Hematopoietic multipotent progenitor cell treated with erythropoietin and hydrocortisone succinate and interleukin-3 and kit ligand, for 15 days (in vitro differentiated cells): ENCODE data around the gene NT5DC3.

ENCODE experiments used
- DNase-seq: peaks from one replicate; pipeline ENCODE4 v3.0.0-alpha.2; 2015; ENCODE audit warnings: low spot score

The NT5DC3 gene

DNA sequence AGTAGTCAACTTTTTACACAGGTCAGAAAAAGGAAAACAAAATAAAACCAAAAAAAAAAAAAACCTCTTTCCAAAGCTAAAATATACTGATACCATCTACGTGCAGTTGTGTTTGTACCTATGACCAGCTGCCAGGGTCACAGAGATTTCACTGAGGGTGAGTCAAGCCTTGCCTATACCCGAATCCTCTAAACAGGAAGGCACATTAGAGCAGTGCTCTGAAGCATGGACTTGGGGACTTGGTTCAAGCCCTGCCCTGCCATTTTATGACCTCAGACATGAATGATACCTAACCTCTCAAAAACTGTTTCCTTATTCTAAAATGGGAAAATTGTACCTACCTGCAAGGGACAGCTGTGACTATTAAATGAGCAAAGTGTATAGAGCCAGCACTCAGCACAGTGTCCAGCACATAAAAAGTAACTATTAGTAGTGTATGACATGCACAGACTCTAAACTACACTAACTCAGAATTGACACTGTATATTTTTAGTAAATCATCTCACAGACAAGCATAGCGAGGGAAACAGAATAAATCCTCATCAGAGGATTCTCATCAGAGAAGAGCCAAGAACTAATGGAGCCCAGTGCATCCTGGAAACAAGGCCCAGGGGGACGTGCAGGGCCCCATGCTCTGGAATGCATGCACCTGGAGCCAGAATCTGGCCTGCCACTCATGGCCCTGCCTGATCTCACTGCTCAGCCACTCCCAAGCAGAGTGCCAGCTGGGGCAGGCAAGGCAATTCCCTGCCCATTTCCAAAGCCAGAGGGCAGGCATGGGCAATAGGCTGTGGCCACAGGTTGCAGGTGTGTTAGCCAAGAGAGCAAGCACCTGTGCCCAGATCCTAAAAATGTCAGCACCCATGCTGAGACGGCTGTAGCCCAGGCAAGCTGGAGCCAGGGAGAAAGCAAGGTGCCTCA is 57.0 kb downstream of the NT5DC3 start:
- DNase-seq: no peak

DNA sequence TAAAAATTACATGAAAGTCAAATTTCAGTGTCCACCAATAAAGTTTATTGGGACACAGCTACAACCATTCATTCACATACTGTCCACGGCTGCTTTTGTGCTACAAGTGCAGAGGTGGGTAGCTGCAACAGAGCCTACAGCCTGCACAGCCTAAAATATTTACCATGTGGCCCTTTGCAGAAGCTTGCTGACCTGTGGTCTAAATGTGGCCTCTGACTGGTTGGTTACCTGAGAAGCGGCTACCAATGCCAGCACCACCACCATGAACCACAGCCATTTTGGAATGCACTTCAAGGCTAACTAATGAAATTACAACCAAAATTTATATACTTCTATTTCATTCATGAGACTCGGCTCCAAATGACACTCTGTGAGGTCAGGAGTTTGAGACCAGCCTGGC is 58.6 kb downstream of the NT5DC3 start:
- DNase-seq: no peak

DNA sequence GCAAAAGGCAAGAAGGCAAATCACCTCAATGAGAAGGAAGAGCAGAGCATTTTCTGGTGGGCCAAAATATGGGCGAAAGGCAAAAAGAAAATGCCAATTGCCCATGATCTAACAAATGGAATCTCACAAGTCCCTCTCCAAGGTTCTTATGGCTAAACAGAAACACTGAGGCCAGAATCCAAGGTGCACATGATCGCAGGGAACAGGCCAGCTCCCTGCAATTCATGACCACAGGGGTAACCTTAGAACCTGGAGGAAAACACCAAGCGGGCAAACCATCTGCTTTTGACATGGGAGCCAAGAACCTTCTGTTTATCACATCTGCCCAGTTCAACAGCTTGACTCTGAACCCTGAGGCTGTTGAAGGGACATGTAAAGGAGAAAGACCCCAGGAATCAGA is 60.0 kb downstream of the NT5DC3 start:
- DNase-seq: no peak

DNA sequence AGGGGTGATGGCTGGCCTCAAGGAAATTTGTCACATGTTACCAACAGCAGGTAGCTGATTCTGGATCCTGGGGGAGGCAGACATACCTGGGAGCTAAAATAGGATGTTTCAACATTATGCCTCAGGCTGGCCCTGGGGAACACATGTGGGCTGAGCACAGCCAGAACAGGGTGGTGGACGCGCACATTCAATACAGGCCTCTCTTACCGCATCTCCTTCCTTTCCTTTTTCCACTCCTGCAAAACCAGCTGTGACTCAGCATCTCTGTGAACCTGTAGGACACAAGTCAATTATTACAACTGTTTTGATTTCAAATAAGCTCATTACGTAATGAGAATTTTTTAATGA is 61.0 kb downstream of the NT5DC3 start:
- no peak for DNase-seq

DNA sequence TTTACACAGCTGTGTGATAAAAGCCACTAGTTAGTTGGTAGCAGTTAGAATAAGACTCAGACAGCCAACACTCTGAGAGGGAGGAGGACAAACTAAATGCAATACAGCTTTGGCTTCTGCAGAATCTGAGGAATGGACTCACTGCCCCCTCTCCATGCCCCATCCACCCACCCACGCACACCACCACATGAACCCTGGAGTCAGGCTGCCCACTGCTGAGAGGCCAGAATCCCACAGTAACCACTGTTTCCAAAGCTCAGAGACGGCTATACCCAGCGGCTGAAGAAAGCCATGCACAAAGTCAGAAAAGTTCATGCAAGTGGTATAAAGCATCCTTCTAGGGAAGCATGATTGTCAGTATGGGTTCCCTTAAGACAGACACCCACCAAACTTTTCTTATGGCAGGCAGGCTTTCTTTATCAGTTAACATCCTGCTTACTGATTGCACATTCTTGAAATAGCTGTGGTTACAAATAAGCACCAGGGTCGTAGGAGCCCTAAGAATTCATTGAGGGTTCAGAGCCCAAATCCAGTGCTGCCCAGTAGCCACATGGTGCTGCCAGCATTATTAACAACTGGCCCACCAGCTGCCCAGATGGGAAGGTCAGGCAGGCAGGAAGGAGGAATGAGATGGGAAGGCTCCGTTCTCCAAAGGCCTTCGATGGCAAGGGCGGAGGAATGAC is 61.5 kb downstream of the NT5DC3 start:
- no peak for DNase-seq

DNA sequence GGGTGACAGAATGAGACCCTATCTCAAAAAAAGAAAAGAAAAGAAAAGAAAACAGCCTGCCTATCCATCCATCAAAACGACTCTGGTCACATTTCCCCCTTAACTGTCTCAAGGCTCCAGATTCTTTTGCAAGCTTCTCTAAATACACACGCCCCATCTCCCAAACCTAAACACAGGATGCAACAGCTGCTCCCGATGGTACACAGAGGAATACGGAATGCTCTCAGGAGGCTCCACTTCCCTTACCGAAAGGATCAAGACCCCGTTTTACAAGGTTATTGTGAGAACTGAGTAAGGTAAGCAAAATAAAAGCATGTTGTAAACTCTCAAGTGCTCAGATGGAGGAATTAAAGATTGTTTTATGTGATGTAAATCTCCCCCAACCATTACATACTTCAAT is 62.3 kb downstream of the NT5DC3 start:
- DNase-seq: no peak

DNA sequence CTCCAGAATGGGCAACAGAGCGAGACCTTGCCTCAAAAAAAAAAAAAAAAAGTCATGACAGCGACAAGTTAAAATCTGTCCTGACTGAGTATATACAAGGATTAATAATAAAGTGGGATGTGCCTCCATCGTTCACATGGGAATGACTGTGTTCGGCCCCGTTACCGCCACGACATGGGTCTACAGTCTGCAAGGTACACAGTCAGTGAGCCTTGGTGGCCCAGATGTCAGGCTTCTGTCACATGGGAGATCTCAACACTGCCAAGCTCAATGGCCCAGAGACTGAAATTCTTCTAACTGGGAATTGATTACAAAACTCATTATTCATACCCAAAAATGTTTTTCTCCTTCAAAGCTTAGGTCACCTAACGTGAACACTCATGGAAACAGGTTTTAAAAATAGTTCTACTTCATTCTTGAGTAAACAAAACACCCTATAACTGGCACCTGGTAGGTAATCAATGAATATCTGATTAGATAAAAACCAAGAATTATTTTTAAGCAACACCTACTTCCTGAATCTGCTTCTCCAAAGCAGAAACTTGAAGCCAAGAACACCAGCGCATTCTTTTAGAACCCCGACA is 66.0 kb downstream of the NT5DC3 start:
- DNase-seq: no peak

DNA sequence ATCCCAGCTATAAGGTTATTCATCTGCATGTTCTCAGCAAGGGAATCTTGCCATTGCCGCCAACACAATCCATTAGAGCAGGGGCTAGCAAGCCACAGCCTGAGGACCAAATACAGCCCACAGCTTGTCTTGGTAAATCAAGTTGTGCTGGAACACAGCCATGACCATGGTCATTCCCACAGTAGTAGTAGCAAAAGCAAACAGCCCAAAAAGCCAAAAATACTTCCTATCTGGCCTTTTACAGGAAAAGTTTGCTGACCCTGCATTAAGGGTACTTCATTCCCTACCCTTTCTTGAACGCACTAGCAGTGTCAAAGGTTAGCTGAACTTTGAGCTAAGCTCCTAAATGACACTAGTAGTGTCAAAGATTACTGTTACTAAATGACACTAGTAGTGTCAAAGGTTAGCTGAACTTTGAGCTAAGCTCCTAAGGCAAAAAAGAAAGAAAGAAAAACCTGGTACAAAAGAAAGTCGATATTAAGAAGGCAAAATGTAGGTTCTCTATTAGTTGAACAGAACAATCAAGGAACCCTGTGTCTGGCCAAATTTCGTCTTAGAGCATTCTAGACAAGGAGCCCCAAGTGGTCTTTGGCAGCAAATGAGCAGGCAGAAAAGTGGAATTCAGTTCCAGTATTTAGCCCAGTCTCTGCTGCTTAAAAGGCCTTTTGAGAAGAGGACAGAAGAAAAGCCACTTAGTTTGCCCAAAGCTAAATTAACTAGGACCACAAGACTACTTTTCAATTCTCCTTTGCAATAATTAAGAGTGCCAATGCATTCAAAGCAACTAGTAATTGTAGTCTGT is 67.7 kb downstream of the NT5DC3 start:
- DNase-seq: no peak

DNA sequence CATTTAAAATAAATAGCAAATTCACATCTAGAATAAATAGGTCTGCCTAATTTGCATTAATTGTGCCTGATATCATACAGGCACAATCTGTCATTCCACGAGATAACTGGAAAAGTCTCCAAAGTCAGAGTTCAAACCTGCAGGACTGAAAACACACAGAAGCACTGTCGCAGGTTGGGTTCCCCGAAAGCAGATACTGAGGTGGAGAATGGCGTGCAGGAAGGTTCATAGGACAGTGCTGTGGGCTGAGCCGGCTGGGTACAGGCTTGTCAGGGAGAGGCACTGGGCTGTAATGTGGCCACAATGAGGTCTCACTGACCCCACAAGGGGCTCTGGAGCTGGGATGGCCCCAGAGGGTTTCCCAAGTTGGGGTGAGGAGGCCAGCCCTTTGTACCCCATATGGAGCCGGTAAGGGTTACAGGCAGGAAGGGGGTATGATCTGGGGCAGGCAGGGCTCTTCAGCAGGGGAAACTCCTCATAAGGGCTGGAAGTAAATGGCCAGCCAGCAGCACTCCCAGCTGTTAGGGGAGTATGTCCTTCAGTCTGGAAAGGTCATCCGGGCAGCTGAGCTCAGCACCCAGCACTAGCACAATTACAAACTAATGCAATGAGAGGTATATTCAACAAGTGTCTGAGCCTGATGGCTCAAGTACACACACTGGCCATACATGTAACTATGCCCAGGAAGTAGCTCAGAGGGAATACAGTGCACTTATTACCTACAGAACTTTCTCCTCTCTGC is 68.5 kb downstream of the NT5DC3 start:
- DNase-seq: no peak

DNA sequence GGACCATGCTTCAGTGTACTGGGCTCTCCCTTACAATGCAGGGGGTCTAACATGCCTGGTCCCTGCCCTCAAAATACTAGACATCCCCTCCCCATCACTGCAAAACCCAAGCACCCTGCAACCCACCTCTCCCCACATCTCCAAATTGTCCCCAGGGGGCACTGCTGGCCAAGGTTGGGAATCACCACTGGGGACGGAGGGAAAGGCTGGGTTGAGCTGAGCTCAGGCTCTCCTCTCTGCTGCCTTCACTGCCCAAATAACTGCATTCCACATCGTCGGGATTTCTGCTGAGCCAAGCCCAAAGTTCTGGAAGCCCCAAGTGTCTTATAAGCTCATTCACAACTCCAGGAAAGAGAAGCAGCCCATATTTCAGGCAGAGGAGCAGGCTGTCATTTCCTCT is 69.6 kb downstream of the NT5DC3 start:
- DNase-seq: peak; percentile 18

DNA sequence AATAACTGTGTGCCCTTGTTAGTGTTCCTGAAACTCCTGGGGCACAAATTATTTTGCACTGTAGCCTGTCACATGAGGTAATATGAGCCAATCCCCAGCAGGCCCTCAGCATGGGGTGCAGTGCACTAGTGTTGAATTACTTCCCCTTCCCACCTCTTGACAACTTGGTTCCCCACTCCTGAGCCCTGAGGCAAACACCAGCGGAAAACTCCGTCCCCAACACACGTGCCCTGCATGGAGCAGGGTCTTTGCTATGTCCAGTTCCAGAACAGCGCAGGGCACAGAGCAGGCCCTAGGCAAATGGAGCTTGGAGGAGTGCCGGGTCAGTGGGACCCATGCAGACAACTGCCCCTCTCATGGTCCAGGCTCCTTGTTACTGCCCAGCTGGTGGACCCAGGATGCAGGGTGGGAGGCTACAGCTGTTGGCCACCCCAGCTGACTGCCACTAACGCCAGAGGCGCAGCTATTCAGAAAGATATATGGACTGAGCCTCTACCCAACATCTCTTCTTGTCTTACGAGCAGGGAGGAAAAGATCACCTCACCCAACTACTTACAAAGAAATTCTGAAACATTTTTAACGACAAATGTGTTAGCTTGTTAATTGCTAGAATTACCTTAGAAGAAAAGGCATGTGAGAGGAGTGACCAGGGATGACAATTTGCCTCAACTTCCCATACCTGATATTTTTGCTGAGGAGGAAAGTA is 71.6 kb downstream of the NT5DC3 start:
- DNase-seq: no peak

DNA sequence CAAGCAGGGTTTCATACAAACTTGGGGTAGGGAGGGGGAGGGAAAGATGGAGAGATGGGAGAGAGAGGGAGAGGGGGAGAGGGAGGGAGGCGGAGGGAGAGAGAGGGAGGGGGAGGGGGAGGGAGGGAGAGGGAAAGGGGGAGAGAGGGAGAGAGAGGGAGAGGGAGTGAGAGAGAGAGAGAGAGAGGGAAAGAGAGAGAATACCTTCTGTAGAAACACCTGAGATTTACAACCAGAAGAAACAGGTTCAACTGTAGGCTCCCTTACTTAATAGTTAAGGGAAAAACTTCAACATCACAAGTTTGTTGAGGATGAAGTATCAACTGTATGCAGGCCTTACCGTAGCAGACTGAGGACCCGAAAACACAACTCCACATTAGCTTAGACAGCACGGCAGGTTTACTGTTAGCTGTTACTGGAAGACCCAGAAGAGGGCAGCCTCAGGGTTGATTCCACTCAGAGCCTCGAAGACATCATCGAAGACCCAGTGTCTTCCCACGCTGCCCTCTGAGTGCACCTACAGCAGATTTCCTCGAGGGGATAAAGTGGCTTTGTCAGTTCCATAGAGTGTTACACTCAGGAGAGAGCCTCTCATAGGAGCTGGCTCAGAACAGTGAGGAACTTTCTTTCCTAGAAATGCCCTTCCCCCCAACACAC is 72.4 kb downstream of the NT5DC3 start:
- DNase-seq: no peak

DNA sequence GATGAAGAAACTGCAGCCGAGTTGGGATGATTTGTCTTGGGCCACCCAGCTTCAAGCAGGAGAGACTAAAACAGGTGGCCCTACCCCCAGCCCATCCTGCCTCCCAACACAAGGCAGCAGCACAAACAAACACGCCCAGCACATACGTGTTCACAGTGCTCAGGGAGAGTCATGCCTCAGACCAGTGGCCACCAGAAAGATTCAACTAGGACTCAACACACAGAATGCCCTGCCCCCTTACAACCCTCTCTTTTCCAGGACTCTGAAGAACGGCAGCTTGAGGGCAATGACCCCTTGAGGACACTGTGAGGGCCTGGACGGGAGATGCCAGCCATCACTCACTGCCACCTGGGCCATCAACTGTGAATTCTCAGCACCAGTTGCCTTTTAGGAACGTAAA is 75.0 kb downstream of the NT5DC3 start:
- no peak for DNase-seq

DNA sequence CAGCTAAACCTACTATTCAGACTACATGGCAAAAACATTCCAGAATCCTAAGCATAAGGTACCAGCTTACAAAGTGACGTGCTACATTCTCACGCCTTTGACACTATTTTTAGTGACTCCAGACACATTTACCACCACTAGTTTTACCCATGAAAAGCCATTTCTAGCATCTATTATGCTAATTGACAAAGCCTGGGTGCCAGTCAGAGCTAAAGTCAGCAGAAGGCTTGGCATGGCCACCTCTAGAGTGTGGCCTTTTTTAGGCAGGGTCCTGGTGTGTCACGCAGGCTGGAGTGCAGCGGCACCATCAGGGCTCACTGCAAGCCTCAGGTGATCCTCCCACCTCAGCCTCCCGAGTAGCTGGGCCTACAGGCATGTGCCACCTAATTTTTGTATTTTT is 75.7 kb downstream of the NT5DC3 start:
- no peak for DNase-seq

DNA sequence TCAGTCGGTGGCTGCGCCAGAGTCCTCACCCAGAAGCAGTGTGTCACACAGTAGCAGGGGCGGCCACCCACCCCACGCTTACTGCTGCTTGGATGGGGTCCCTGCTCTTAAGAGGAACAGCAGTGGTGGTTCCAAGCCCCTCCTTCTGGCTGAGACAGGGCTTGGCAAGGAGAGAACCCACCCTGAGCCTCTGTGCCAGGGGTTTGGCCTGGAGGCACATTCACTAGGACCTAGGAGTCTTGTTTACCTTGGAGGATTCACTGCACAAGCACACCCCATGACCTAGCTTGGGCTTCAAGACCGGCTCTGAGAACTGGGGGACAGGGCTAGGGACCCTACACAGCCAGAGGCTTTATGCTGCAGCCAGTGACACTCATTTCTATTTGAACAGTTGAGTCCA is 78.6 kb downstream of the NT5DC3 start:
- no peak for DNase-seq

DNA sequence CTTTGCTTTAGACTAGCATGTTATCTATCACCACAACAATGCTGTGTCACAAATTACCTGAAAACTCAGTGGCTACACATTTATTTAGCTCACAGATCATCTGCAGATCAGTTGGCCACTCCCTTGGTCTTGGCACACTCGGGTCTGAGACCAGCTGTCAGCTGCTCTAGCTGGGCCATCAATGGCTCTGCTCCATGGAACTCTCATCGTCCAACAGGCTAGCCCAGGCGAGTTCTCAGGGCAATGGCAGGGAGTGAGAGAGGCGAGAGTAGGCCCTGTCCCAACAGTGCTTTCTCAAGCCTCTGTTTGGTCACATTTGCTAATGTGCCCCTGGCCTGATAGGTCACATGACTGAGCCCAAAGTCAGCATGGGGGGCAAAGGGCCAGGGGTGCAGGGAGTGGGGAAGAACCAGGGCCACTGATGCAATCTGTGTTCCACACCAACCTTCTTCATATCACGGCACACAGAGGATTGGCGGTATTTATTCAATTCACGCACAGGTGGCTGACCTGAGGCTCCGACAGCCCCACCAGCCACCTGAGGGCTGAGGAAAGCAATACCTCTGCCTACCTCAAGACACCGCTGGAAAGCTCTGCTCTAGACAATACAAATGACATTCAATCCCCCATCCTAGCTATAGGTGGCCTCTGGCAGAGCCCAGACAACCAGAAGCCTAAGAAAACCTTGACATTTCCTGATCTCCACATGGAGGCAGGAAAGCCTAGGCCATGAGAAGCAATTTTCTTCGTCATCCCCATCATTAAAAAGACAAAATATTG is 82.5 kb downstream of the NT5DC3 start:
- no peak for DNase-seq

DNA sequence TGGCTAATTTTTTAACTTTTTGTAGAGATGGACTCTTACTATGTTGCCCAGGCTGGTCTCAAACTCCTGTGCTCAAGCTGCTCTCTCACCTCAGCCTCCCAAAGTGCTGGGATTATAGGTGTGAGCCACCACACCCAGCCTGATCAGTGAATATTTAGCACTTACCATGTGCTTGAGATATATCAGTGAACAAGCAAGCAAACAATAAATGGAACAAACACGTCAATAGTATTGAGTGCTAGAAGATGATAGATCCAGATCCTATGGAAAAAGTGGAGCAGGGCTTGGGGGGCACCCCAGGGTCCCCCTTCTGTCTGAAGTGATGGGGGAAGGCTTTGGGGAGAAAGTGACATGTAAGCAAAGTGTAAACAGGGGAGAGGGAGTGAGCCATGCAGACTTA is 83.8 kb downstream of the NT5DC3 start:
- DNase-seq: no peak

DNA sequence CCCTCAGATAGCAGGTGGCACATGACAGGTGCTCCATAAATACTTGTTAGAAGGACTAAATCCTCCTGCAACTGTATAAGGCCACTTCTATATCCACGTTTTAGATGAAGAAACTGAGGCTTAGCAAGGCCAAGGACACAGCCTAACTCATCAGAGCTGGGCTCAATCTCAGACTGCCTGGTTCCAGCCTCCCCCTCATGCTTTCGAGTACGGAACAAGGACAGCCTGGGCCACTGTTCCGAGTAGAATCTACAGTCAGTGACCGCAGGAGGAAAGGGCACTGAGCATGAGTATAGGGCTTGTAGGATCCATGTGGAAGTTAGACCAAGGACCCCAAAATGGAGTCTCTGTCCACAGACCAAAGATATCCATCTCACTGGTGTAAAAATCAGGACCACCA is 84.6 kb downstream of the NT5DC3 start:
- DNase-seq: no peak

DNA sequence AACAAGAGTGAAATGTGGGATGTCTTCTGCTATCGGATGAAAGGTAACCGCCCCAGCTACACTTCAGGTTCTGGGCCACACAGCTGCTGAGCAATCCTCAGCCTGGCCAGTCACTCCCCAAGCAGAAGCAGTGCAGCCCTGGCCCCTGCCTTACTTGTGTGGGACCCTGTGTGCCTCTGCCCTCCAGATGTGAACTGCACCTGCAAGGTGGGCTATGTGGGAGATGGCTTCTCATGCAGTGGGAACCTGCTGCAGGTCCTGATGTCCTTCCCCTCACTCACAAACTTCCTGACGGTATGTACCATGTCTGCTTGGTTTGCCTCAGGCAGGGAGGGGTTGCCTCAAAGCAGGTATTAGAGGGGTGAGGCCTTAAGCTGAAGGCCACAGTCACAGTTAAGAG is 85.6 kb downstream of the NT5DC3 start:
- DNase-seq: no peak

DNA sequence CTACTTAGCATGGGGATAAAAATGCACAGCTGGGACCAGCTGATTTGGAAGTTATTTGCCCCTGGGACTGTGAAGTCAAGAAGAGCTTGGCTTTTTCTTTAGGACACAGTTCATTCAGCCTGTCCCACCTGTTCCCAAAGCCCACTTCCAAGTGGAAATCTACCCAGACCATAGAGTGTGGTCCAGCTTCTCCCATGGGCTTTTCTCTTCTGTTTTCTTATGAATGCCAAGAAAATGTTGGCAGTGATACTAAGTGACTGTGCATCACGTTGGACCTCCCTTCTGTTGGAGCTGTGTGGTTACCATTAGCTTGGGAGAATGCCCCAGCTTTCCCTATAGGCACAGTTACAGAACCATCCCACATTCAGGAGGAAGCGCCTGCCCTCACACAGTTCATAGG is 89.4 kb downstream of the NT5DC3 start:
- no peak for DNase-seq
